ENCODE data around the gene CAMK2G. TPM values are rescaled to one million over a fixed set of nuclear protein-coding genes. Genes with fewer than 3 reads are reported as not detected.

The CAMK2G gene
- total RNA-seq, 1 donor from 2014 or later: 24.9 TPM

DNA sequence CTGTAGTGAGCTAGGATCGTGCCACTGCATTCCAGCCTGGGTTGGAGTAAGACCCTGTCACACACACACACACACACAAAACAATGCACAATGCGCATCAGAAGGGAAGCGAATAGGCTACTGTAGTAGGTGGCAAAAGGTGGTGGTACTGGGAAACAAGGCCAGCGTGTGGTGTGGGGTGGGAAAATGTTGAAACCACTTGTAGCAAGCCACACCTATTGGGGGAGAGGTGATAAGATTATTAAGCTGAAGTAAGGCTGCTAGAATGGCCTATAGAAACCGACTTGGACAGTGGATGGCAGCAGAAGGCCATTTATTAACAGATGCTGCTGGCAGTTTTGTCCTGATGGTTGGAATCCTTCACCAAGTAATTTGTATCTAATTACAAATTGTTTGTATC lies 99.7 kb downstream of the CAMK2G start:
- Mint-ChIP-seq H3K4me3 (peak overlapping the region; percentile 61), H3K27ac (no peak overlapping the region), H3K36me3 (peaks cover 10% of the 10 kb centered on the region), H3K27me3 (no peaks in the 10 kb centered on the region), H3K9me3 (no peaks in the 10 kb centered on the region), H3K4me1 (ENCODE audit: unreplicated experiment) (peaks cover 19% of the 10 kb centered on the region)
- TF ChIP-seq, protein P1, sequence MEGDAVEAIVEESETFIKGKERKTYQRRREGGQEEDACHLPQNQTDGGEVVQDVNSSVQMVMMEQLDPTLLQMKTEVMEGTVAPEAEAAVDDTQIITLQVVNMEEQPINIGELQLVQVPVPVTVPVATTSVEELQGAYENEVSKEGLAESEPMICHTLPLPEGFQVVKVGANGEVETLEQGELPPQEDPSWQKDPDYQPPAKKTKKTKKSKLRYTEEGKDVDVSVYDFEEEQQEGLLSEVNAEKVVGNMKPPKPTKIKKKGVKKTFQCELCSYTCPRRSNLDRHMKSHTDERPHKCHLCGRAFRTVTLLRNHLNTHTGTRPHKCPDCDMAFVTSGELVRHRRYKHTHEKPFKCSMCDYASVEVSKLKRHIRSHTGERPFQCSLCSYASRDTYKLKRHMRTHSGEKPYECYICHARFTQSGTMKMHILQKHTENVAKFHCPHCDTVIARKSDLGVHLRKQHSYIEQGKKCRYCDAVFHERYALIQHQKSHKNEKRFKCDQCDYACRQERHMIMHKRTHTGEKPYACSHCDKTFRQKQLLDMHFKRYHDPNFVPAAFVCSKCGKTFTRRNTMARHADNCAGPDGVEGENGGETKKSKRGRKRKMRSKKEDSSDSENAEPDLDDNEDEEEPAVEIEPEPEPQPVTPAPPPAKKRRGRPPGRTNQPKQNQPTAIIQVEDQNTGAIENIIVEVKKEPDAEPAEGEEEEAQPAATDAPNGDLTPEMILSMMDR (conservative IDR thresholded peaks at IDR 0.05): no peak
- no peak for DNase-seq (ENCODE audit: extremely low spot score, unreplicated experiment)

DNA sequence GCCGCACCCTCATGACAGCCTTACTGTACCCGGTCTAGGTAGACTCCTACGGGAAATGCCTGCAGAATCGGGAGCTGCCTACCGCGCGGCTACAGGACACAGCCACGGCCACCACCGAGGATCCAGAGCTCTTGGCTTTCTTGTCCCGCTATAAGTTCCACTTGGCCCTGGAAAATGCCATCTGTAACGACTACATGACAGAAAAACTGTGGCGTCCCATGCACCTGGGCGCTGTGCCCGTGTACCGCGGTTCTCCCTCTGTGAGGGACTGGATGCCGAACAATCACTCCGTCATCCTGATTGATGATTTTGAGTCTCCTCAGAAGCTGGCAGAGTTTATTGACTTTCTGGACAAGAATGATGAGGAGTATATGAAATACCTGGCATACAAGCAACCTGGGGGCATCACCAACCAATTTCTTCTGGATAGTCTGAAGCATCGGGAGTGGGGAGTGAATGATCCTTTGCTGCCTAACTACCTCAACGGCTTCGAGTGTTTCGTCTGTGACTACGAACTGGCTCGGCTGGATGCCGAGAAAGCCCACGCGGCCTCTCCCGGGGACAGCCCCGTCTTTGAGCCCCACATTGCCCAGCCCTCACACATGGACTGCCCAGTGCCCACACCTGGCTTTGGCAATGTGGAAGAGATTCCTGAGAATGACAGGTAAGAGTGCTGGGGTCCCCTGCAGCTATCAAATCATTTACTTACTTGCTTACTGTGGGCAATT lies 101.0 kb downstream of the CAMK2G start:
- Mint-ChIP-seq H3K27me3 (no peaks in the 10 kb centered on the region), H3K9me3 (no peaks in the 10 kb centered on the region)

DNA sequence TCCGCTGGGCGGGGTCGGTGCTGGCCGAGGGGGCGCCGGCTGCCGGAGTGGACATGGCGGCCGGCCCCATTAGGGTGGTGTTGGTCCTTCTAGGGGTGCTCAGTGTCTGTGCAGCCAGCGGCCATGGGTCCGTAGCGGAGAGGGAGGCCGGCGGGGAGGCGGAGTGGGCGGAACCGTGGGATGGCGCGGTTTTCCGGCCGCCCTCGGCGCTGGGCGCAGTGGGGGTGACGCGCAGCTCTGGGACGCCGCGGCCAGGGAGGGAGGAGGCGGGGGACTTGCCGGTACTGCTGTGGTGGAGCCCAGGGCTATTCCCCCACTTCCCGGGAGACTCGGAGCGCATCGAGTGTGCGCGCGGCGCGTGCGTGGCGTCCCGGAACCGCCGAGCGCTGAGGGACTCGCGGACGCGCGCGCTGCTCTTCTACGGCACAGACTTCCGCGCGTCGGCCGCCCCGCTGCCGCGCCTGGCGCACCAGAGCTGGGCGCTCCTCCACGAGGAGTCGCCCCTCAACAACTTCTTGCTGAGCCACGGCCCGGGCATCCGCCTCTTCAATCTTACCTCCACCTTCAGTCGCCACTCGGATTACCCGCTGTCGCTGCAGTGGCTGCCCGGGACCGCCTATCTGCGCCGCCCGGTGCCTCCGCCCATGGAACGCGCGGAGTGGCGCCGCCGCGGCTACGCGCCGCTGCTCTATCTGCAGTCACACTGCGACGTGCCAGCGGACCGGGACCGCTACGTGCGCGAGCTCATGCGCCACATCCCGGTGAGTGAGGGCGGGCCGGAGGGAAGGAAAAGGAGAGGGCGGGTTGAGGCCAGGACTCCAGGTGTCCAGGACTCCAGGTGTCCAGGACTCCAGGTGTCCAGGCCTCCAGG lies 101.8 kb downstream of the CAMK2G start:
- peak; percentile 88 for DNase-seq (ENCODE audit: extremely low spot score, unreplicated experiment)
- Mint-ChIP-seq H3K27me3 (no peaks in the 10 kb centered on the region), H3K36me3 (peaks cover 19% of the 10 kb centered on the region), H3K4me3 (peak overlapping the region; percentile 95), H3K27ac (peak overlapping the region; percentile 90), H3K4me1 (ENCODE audit: unreplicated experiment) (peaks cover 19% of the 10 kb centered on the region), H3K9me3 (no peaks in the 10 kb centered on the region)
- TF ChIP-seq, protein P1 (conservative IDR thresholded peaks at IDR 0.05): no peak

More for the DNA sequence above, 101.0 kb downstream of the CAMK2G start:
- H3K27ac Mint-ChIP-seq: peak overlapping the region; percentile 90
- DNase-seq (ENCODE audit: extremely low spot score, unreplicated experiment): no peak
- TF ChIP-seq, protein P1 (conservative IDR thresholded peaks at IDR 0.05): no peak
- peaks cover 15% of the 10 kb centered on the region for H3K36me3 Mint-ChIP-seq
- H3K4me3 Mint-ChIP-seq: peak overlapping the region; percentile 95
- peaks cover 19% of the 10 kb centered on the region for H3K4me1 Mint-ChIP-seq (ENCODE audit: unreplicated experiment)

DNA sequence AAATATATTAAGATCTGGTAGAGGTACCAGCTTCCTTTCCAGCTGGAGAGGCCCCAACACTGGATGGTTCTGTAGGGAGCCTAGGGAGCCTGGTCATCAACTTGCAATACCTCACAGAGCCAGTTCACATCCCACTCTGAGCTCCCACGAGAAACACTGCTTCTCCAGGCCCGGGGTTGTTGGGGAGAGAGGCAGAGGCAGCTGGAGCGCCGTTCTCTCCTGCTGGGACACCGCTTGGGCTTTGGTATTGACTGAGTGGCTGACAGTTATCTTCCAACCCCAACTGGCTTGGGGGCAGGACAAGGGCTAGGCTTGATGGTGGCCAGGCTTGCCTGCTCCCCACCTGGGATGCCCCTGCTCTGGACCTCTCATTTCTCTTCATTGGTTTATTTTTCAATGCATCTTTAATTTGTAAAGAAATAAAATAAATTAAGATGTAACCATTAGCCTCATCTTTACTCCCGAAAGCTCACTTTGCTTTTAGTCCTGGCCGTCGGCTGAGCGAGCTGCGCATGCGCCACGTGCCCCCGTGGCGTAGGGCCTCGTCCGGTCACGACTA lies 102.6 kb downstream of the CAMK2G start:
- Mint-ChIP-seq H3K9me3 (no peaks in the 10 kb centered on the region), H3K4me1 (ENCODE audit: unreplicated experiment) (peaks cover 19% of the 10 kb centered on the region), H3K4me3 (peak overlapping the region; percentile 95), H3K27ac (peak overlapping the region; percentile 90), H3K27me3 (no peaks in the 10 kb centered on the region), H3K36me3 (peaks cover 17% of the 10 kb centered on the region)
- DNase-seq (ENCODE audit: extremely low spot score, unreplicated experiment): no peak
- TF ChIP-seq, protein P1 (conservative IDR thresholded peaks at IDR 0.05): no peak

DNA sequence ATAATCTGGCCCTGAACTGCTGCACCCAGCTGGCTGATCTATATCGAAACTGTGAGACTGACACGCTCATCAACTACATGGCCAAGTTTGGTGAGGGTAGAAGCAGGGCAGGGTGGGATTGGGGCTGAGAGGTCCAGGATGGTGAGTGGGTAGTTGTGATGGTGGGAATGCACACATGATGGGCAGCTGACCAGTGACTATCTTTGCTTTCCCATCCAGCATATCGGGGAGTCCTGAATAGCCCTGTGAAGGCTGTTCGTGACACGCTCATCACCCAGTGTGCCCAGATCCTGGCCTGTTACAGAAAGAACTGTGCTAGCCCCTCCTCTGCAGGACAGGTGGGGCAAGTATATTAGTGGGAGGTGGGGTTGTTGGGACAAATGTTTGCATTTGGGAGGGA lies 105.0 kb downstream of the CAMK2G start:
- Mint-ChIP-seq H3K27me3 (no peaks in the 10 kb centered on the region), H3K27ac (peak overlapping the region; percentile 24), H3K4me3 (no peak overlapping the region), H3K9me3 (no peaks in the 10 kb centered on the region), H3K4me1 (ENCODE audit: unreplicated experiment) (peaks cover 8% of the 10 kb centered on the region), H3K36me3 (peaks cover 34% of the 10 kb centered on the region)
- TF ChIP-seq, protein P1 (conservative IDR thresholded peaks at IDR 0.05): no peak
- DNase-seq (ENCODE audit: extremely low spot score, unreplicated experiment): no peak
